ENCODE data around the gene UACA.

- TF ChIP-seq EZH2 (IDR thresholded peaks at IDR 0.05; ENCODE audit: low read length), result no peak
- no peak for TF ChIP-seq CTCF (optimal IDR thresholded peaks at IDR 0.05 in 1 of 3, IDR thresholded peaks at IDR 0.05 in 1 of 3, conservative IDR thresholded peaks at IDR 0.05 in 1 of 3; ENCODE audit: extremely low read depth in 1 of 3, insufficient read depth in 2 of 3, low read length in 3 of 3)
These were observed 134.8 kb downstream of the UACA start for GRCh38 chr15:70628549-70628896.
